Stimulated activated CD4-positive, alpha-beta T cell treated with anti-CD3 and anti-CD28 coated beads, Interleukin-4, amount 100 ng/mL, for 48 hours (primary cell): Measurements from ENCODE around the gene ERBB4.

Experiments
- DNase-seq, 2 donors: peaks; one replicate each; pipeline ENCODE4 v3.0.0-alpha.2; 2020; ENCODE audit warnings: low read depth in 2 of 2

ERBB4 gene

GRCh38 chr2:211836409-211836808, 702.2 kb downstream of the ERBB4 start:
- DNase-seq: no peak

GRCh38 chr2:211835695-211836094, 702.9 kb downstream of the ERBB4 start:
- no peak for DNase-seq

GRCh38 chr2:211833582-211834279, 704.9 kb downstream of the ERBB4 start:
- no peak for DNase-seq

GRCh38 chr2:211829725-211830124, 708.9 kb downstream of the ERBB4 start:
- no peak for DNase-seq

- DNase-seq: no peak
These were observed 714.6 kb downstream of the ERBB4 start for GRCh38 chr2:211823886-211824479.

- DNase-seq: no peak
These were observed 715.8 kb downstream of the ERBB4 start for GRCh38 chr2:211822686-211823335.

- DNase-seq: no peak
These were observed 721.8 kb downstream of the ERBB4 start for GRCh38 chr2:211816754-211817153.

- no peak for DNase-seq
These were observed 726.0 kb downstream of the ERBB4 start for GRCh38 chr2:211812587-211812986.

GRCh38 chr2:211802666-211803065, 735.9 kb downstream of the ERBB4 start:
- no peak for DNase-seq

- DNase-seq: no peak
These were observed 738.6 kb downstream of the ERBB4 start for GRCh38 chr2:211800001-211800400.

GRCh38 chr2:211798868-211799267, 739.7 kb downstream of the ERBB4 start:
- no peak for DNase-seq

- no peak for DNase-seq
These were observed 744.9 kb downstream of the ERBB4 start for GRCh38 chr2:211793690-211794089.

- no peak for DNase-seq
These were observed 748.6 kb downstream of the ERBB4 start for GRCh38 chr2:211789982-211790381.

- DNase-seq: no peak
These were observed 771.9 kb downstream of the ERBB4 start for GRCh38 chr2:211766689-211767088.

GRCh38 chr2:211762479-211762878, 776.1 kb downstream of the ERBB4 start:
- no peak for DNase-seq

- DNase-seq: no peak
These were observed 778.5 kb downstream of the ERBB4 start for GRCh38 chr2:211760103-211760502.

- no peak for DNase-seq
These were observed 782.3 kb downstream of the ERBB4 start for GRCh38 chr2:211756266-211756665.

GRCh38 chr2:211755187-211755586, 783.4 kb downstream of the ERBB4 start:
- DNase-seq: no peak

GRCh38 chr2:211751848-211752247, 786.8 kb downstream of the ERBB4 start:
- DNase-seq: no peak

- no peak for DNase-seq
These were observed 790.3 kb downstream of the ERBB4 start for GRCh38 chr2:211748339-211748738.

- peak; percentile 2 for DNase-seq
These were observed 793.1 kb downstream of the ERBB4 start for GRCh38 chr2:211745295-211746097.

- DNase-seq: no peak
These were observed 794.2 kb downstream of the ERBB4 start for GRCh38 chr2:211744379-211744778.
